Activated CD4-positive, CD25-positive, alpha-beta regulatory T cell (primary cell): ENCODE results near the gene CHCHD3.
"Not testable (repeated sequence)": the region's sequence is repeated elsewhere in the genome, so short reads cannot be mapped to it uniquely, and the experiment has no call there.

Experiments used
- DNase-seq, 4 experiments: peaks; one replicate each; lab custom pipeline; 2025; lab: John Stamatoyannopoulos, UW

CHCHD3 gene

GRCh38 chr7:132904209-132904608 is 177.7 kb downstream of the CHCHD3 start:
- DNase-seq = no peak

GRCh38 chr7:132902294-132902693 is 179.6 kb downstream of the CHCHD3 start:
- DNase-seq = not testable (repeated sequence)

- no peak for DNase-seq
Observed at GRCh38 chr7:132901241-132901640, 180.6 kb downstream of the CHCHD3 start.

- no peak for DNase-seq
Observed at GRCh38 chr7:132899833-132900232, 182.1 kb downstream of the CHCHD3 start.

- DNase-seq = not testable (repeated sequence)
Observed at GRCh38 chr7:132898641-132899175, 183.2 kb downstream of the CHCHD3 start.

GRCh38 chr7:132897093-132897687 is 184.7 kb downstream of the CHCHD3 start:
- DNase-seq = no peak

- DNase-seq = no peak
Observed at GRCh38 chr7:132895231-132895630, 186.7 kb downstream of the CHCHD3 start.

GRCh38 chr7:132893560-132893959 is 188.3 kb downstream of the CHCHD3 start:
- no peak for DNase-seq

- DNase-seq = not testable (repeated sequence)
Observed at GRCh38 chr7:132892744-132893143, 189.1 kb downstream of the CHCHD3 start.

GRCh38 chr7:132891554-132891953 is 190.3 kb downstream of the CHCHD3 start:
- no peak for DNase-seq

GRCh38 chr7:132882714-132883428 is 199.0 kb downstream of the CHCHD3 start:
- DNase-seq = no peak

- no peak for DNase-seq
Observed at GRCh38 chr7:132881317-132881716, 200.6 kb downstream of the CHCHD3 start.

GRCh38 chr7:132879579-132879978 is 202.3 kb downstream of the CHCHD3 start:
- no peak for DNase-seq

GRCh38 chr7:132878204-132878919 is 203.5 kb downstream of the CHCHD3 start:
- no peak for DNase-seq

GRCh38 chr7:132877573-132877972 is 204.3 kb downstream of the CHCHD3 start:
- DNase-seq = no peak

- no peak for DNase-seq
Observed at GRCh38 chr7:132876576-132876975, 205.3 kb downstream of the CHCHD3 start.

GRCh38 chr7:132872034-132872433 is 209.9 kb downstream of the CHCHD3 start:
- DNase-seq = no peak

- no peak for DNase-seq
Observed at GRCh38 chr7:132871419-132871818, 210.5 kb downstream of the CHCHD3 start.

GRCh38 chr7:132869166-132869861 is 212.6 kb downstream of the CHCHD3 start:
- no peak for DNase-seq

GRCh38 chr7:132866551-132866950 is 215.3 kb downstream of the CHCHD3 start:
- DNase-seq = no peak

- no peak for DNase-seq
Observed at GRCh38 chr7:132866144-132866531, 215.8 kb downstream of the CHCHD3 start.
